SK-N-SH treated with all-trans-retinoic acid at 6 μM for 48 hours (cell line): ENCODE measurements around the gene SMOC1.

ENCODE experiments used
- ATAC-seq: fragments of 200-7000 bp; cut with Tn5 transposase; 3 replicates; pipeline ENCODE4 v1.9.1; 2020; ENCODE audit warnings: mild to moderate bottlenecking, moderate library complexity
- ARNTL ChIP-seq: fragments of 450-650 bp; formaldehyde crosslinking; IDR thresholded peaks from 2 replicates; pipeline ENCODE4 v1.5.0; 2020; ENCODE audit warnings: low read depth, mild to moderate bottlenecking, moderate library complexity, borderline replicate concordance
- BACH2 ChIP-seq: fragments of 250-450 bp; sonication (Bioruptor Pico); IDR thresholded peaks from 2 replicates; pipeline ENCODE4 v1.9.0; 2021; ENCODE audit warnings: mild to moderate bottlenecking, borderline replicate concordance
- CREB5 ChIP-seq: fragments of 250-450 bp; sonication (Bioruptor Pico); IDR thresholded peaks from 2 replicates; pipeline ENCODE4 v1.5.1; 2020; ENCODE audit warnings: low read depth, mild to moderate bottlenecking, moderate library complexity
- ESRRG ChIP-seq: fragments of 250-450 bp; sonication (Bioruptor Pico); IDR thresholded peaks from 2 replicates; pipeline ENCODE4 v1.6.1; 2021; ENCODE audit warnings: mild to moderate bottlenecking
- ISL1 ChIP-seq: fragments of 250-450 bp; sonication (Bioruptor Pico); IDR thresholded peaks from 2 replicates; pipeline ENCODE4 v2.1.2; 2022; ENCODE audit warnings: mild to moderate bottlenecking, moderate library complexity
- OSR1 ChIP-seq: fragments of 250-450 bp; sonication (Bioruptor Pico); IDR thresholded peaks from 2 replicates; pipeline ENCODE4 v1.8.0; 2022; ENCODE audit warnings: moderate library complexity, mild to moderate bottlenecking, inconsistent platforms
- POU6F1 ChIP-seq: fragments of 250-450 bp; sonication (Bioruptor Pico); IDR thresholded peaks from 2 replicates; pipeline ENCODE4 v1.8.0; 2021; ENCODE audit warnings: low read depth, mild to moderate bottlenecking, moderate library complexity, borderline replicate concordance
- PPARA ChIP-seq: fragments of 250-450 bp; sonication (Bioruptor Pico); IDR thresholded peaks from 2 replicates; pipeline ENCODE4 v1.5.0; 2020; ENCODE audit warnings: mild to moderate bottlenecking, borderline replicate concordance
- RARB ChIP-seq: fragments of 250-450 bp; sonication (Bioruptor Pico); IDR thresholded peaks from 2 replicates; pipeline ENCODE4 v1.8.0; 2021; ENCODE audit warnings: mild to moderate bottlenecking, moderate library complexity
- SNAI2 ChIP-seq: fragments of 250-450 bp; sonication (Bioruptor Pico); IDR thresholded peaks from 2 replicates; pipeline ENCODE4 v1.5.0; 2020; ENCODE audit warnings: mild to moderate bottlenecking, moderate library complexity
- TCF4 ChIP-seq: fragments of 250-450 bp; sonication (Bioruptor Pico); IDR thresholded peaks from 2 replicates; pipeline ENCODE4 v1.8.0; 2021; ENCODE audit warnings: mild to moderate bottlenecking, moderate library complexity, borderline replicate concordance
- TOX ChIP-seq: fragments of 250-450 bp; sonication (Bioruptor Pico); IDR thresholded peaks from 2 replicates; pipeline ENCODE4 v1.8.0; 2021; ENCODE audit warnings: mild to moderate bottlenecking, moderate library complexity, borderline replicate concordance
- TSHZ2 ChIP-seq: fragments of 250-450 bp; sonication (Bioruptor Pico); IDR thresholded peaks from 2 replicates; pipeline ENCODE4 v1.5.0; 2020; ENCODE audit warnings: mild to moderate bottlenecking, moderate library complexity
- ZC3H10 ChIP-seq: fragments of 250-450 bp; sonication (Bioruptor Pico); IDR thresholded peaks from 2 replicates; pipeline ENCODE4 v1.5.1; 2021; ENCODE audit warnings: mild to moderate bottlenecking, moderate library complexity
- ZFP3 ChIP-seq: fragments of 250-450 bp; sonication (Bioruptor Pico); IDR thresholded peaks from 2 replicates; pipeline ENCODE4 v1.5.0; 2020; ENCODE audit warnings: mild to moderate bottlenecking, moderate library complexity
- ZFP30 ChIP-seq: fragments of 450-650 bp; formaldehyde crosslinking; IDR thresholded peaks from 2 replicates; pipeline ENCODE4 v1.5.0; 2022; ENCODE audit warnings: mild to moderate bottlenecking, moderate library complexity
- ZNF565 ChIP-seq: fragments of 450-650 bp; formaldehyde crosslinking; conservative IDR thresholded peaks from 2 replicates; pipeline ENCODE4 v1.5.0; 2020; ENCODE audit warnings: low read depth, mild to moderate bottlenecking, moderate library complexity
- ZNF70 ChIP-seq: fragments of 450-650 bp; formaldehyde crosslinking; IDR thresholded peaks from 2 replicates; pipeline ENCODE4 v1.5.0; 2020; ENCODE audit warnings: mild to moderate bottlenecking, moderate library complexity
- ZNF8 ChIP-seq: fragments of 450-650 bp; formaldehyde crosslinking; IDR thresholded peaks from 2 replicates; pipeline ENCODE4 v1.5.0; 2020; ENCODE audit warnings: mild to moderate bottlenecking, moderate library complexity

The SMOC1 gene

GRCh38 chr14:69955855-69956845, 76.9 kb downstream of the SMOC1 start:
- TF ChIP-seq ESRRG, result no peak
- TF ChIP-seq TOX (CRISPR knock-in tag), result no peak
- no peak for TF ChIP-seq OSR1
- TF ChIP-seq TSHZ2 (CRISPR knock-in tag), result no peak

DNA sequence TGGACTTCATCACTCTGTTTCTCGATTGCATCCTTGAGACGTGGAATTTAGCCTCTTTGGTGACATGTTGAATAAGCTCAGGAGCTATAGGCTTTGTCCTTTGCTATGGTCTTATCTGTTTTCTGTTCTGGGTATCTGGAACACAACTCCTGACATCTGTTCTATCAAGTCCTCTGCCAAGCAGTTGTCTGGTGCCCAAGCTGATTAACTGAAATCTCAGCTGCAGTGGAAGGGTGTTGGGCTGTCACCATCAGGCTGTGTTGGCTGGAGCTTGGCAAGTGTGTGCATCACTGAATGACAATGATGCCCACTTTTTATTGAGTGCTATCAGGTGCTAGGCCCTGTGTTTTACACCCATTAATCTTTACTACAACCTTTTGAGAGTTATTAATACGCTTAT, 77.8 kb downstream of the SMOC1 start:
- TF ChIP-seq ZNF8 (CRISPR knock-in tag), result no peak
- no peak for TF ChIP-seq SNAI2 (CRISPR knock-in tag)
- no peak for TF ChIP-seq ZC3H10
- no peak for TF ChIP-seq ZNF565 (CRISPR knock-in tag)
- no peak for TF ChIP-seq CREB5 (CRISPR knock-in tag)
- TF ChIP-seq BACH2, result no peak
- no peak for ATAC-seq

More at GRCh38 chr14:69955855-69956845, 76.9 kb downstream of the SMOC1 start:
- no peak for ATAC-seq

DNA sequence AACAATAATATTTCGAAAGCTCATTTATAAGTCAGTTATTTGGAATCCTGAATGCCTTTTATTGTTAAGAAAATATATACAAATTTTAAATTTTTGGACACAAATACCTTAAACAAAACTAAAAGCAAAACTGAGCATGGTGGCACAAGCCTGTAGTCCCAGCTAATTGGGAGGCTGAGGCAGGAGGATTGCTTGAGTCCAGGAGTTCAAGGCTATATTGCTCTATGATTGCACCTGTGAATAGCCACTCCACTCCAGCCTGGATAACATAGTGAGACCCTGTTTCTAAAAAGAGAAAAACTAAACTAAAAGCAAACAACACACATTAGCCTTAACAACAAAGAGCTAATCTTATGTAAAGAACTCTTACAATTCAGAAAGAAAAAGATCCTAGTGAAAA, 78.8 kb downstream of the SMOC1 start:
- ATAC-seq, result no peak
- no peak for TF ChIP-seq ZFP30 (CRISPR knock-in tag)

GRCh38 chr14:69959136-69959535, 79.9 kb downstream of the SMOC1 start:
- no peak for ATAC-seq
- TF ChIP-seq ZNF70 (CRISPR knock-in tag), result no peak
- TF ChIP-seq ZFP30 (CRISPR knock-in tag), result no peak
- no peak for TF ChIP-seq CREB5 (CRISPR knock-in tag)
- TF ChIP-seq OSR1, result no peak
- TF ChIP-seq TCF4 (CRISPR knock-in tag), result no peak
- TF ChIP-seq ESRRG, result no peak
- no peak for TF ChIP-seq PPARA (CRISPR knock-in tag)
- no peak for TF ChIP-seq RARB (CRISPR knock-in tag)
- TF ChIP-seq ZNF565 (CRISPR knock-in tag), result no peak
- no peak for TF ChIP-seq SNAI2 (CRISPR knock-in tag)
- no peak for TF ChIP-seq ZNF8 (CRISPR knock-in tag)
- TF ChIP-seq ARNTL (CRISPR knock-in tag), result no peak
- TF ChIP-seq ZFP3 (CRISPR knock-in tag), result no peak
- TF ChIP-seq TSHZ2 (CRISPR knock-in tag), result no peak
- TF ChIP-seq TOX (CRISPR knock-in tag), result no peak
- no peak for TF ChIP-seq ISL1 (CRISPR knock-in tag)
- TF ChIP-seq BACH2, result no peak
- TF ChIP-seq POU6F1, result no peak
